Stimulated activated naive CD8-positive, alpha-beta T cell treated with anti-CD3 and anti-CD28 coated beads, Interleukin-15, Interleukin-2, amounts not matched to agents 100 ng/mL and 50 ng/mL, for 24 hours (primary cell): ENCODE data around the gene PLBD1.

Experiments
- H3K27ac Mint-ChIP-seq: one replicate; pipeline ENCODE4 v1.8.0; 2021; ENCODE audit warnings: mild to moderate bottlenecking, mixed read lengths
- H3K27me3 Mint-ChIP-seq: one replicate; pipeline ENCODE4 v1.8.0; 2021; ENCODE audit warnings: mixed read lengths
- H3K36me3 Mint-ChIP-seq: one replicate; pipeline ENCODE4 v1.8.0; 2021; ENCODE audit warnings: low read depth, mixed read lengths
- H3K4me1 Mint-ChIP-seq: one replicate; pipeline ENCODE4 v1.8.0; 2021; ENCODE audit warnings: low read depth, mixed read lengths
- H3K4me3 Mint-ChIP-seq: one replicate; pipeline ENCODE4 v1.8.0; 2021; ENCODE audit warnings: mild to moderate bottlenecking, mixed read lengths
- H3K9me3 Mint-ChIP-seq: one replicate; pipeline ENCODE4 v1.8.0; 2021; ENCODE audit warnings: mixed read lengths

The PLBD1 gene

GRCh38 chr12:14548609-14549008, 19.1 kb downstream of the PLBD1 start:
- Mint-ChIP-seq H3K36me3 (no peaks in the 10 kb centered on the region), H3K9me3 (no peaks in the 10 kb centered on the region), H3K27me3 (peaks cover 20% of the 10 kb centered on the region), H3K27ac (no peak overlapping the region), H3K4me3 (no peak overlapping the region), H3K4me1 (no peaks in the 10 kb centered on the region)

- Mint-ChIP-seq H3K27ac (no peak overlapping the region), H3K9me3 (no peaks in the 10 kb centered on the region), H3K4me1 (no peaks in the 10 kb centered on the region), H3K4me3 (no peak overlapping the region), H3K27me3 (peaks cover 16% of the 10 kb centered on the region), H3K36me3 (no peaks in the 10 kb centered on the region)
Observed at GRCh38 chr12:14547571-14547970, 20.1 kb downstream of the PLBD1 start.

GRCh38 chr12:14545144-14546124, 22.2 kb downstream of the PLBD1 start:
- no peaks in the 10 kb centered on the region for H3K4me1 Mint-ChIP-seq
- no peak overlapping the region for H3K4me3 Mint-ChIP-seq
- peaks cover 12% of the 10 kb centered on the region for H3K27me3 Mint-ChIP-seq
- H3K9me3 Mint-ChIP-seq = no peaks in the 10 kb centered on the region
- no peaks in the 10 kb centered on the region for H3K36me3 Mint-ChIP-seq
- no peak overlapping the region for H3K27ac Mint-ChIP-seq

DNA sequence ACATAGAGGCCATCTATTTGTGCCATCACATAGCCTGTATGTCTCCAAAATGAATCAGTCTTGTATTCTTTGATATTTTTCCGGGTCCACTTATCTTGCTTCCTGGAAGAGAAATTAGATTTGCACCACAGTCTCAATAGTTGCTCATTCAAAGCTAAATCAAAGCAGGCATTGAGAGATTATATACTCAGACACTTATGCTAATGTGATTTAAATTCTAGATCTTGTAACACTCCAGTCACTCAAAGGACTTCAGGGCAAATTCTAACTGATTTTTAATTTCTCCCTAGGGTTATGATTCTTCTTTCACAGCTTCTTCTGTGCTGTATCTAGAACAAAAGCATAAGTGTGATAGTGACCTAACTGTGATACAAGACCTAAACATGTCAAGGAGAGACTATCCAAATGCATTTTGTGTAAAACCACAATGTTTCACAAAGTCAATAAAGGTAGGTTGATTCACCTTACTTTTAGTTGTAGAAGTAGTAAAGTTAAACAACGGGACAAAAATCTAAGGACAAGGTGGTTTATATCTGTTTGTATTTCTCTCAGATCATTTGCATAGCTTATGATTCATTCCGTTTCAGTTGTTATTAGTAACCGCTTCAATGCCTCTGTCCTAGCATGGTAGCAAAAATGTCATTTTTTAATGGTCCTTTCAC, 26.8 kb downstream of the PLBD1 start:
- H3K9me3 Mint-ChIP-seq = no peaks in the 10 kb centered on the region
- H3K36me3 Mint-ChIP-seq = no peaks in the 10 kb centered on the region
- H3K4me1 Mint-ChIP-seq = no peaks in the 10 kb centered on the region
- no peak overlapping the region for H3K4me3 Mint-ChIP-seq
- H3K27me3 Mint-ChIP-seq = peaks cover 5% of the 10 kb centered on the region
- H3K27ac Mint-ChIP-seq = no peak overlapping the region

DNA sequence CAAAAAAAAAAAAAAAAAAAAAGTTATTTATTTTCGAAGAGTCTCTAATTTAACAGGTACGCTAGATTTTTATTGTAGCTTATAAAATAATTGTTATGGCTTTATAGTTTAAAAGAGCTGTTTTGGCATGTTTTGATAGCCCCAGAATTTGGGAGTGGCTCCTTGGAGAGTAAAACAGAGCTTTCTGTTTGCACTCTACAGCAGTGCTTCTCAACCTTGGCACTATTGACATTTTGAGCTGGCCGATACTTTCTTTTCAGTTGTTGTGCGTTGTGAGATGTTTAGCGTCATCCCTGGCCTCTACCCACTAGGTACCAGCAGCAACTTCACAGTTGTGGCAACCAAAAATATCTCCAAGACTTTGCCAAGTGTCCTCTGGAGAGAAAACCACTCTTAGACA, 30.6 kb downstream of the PLBD1 start:
- H3K9me3 Mint-ChIP-seq = peaks cover 4% of the 10 kb centered on the region
- no peaks in the 10 kb centered on the region for H3K36me3 Mint-ChIP-seq
- H3K4me3 Mint-ChIP-seq = no peak overlapping the region
- H3K27ac Mint-ChIP-seq = no peak overlapping the region
- H3K4me1 Mint-ChIP-seq = no peaks in the 10 kb centered on the region
- H3K27me3 Mint-ChIP-seq = peaks cover 5% of the 10 kb centered on the region

DNA sequence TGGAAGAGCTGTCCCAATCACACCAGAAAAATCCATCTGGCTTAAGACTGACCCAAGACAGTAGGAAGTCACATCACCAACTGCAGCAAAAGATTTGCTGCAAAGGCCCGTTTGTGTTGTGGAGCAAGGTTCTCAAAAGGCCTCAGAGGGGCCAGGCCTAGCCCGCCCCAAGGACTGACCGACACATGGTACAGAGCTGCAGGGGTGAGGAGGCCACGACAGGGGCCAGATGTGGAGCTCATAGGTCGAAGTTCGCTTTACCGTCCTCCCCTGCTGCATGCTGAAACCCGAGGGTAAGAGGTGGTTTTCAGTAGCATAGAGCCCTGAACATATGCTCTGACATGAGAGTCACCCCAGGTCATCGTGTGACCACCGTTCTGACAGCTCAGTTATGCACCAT, 35.5 kb downstream of the PLBD1 start:
- Mint-ChIP-seq H3K4me1 (no peaks in the 10 kb centered on the region), H3K27ac (no peak overlapping the region), H3K4me3 (no peak overlapping the region), H3K27me3 (peaks cover 1% of the 10 kb centered on the region), H3K36me3 (no peaks in the 10 kb centered on the region), H3K9me3 (peaks cover 4% of the 10 kb centered on the region)

DNA sequence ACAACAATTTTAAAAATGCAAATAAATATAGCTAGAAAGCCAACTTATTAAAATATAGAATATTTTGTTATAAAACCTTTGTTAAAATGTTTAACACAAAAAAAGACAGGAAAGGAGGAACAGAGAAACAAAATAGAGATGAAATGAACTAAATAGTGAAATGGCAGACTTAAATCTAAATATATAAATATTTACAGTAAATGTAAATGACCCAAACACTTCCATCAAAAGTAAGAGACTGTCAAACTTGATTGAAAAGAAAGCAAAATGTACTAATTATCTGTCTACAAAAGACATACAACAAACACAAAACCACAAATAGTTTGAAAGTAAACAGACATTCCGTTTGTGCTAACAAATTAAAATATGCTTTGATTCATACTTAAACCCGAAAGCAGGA, 41.7 kb downstream of the PLBD1 start:
- H3K36me3 Mint-ChIP-seq = peaks cover 7% of the 10 kb centered on the region
- peaks cover 14% of the 10 kb centered on the region for H3K27me3 Mint-ChIP-seq
- no peak overlapping the region for H3K4me3 Mint-ChIP-seq
- H3K9me3 Mint-ChIP-seq = peaks cover 35% of the 10 kb centered on the region
- no peaks in the 10 kb centered on the region for H3K4me1 Mint-ChIP-seq
- no peak overlapping the region for H3K27ac Mint-ChIP-seq

- peaks cover 14% of the 10 kb centered on the region for H3K27me3 Mint-ChIP-seq
- H3K4me1 Mint-ChIP-seq = no peaks in the 10 kb centered on the region
- no peak overlapping the region for H3K4me3 Mint-ChIP-seq
- H3K36me3 Mint-ChIP-seq = peaks cover 7% of the 10 kb centered on the region
- H3K27ac Mint-ChIP-seq = no peak overlapping the region
- H3K9me3 Mint-ChIP-seq = peaks cover 47% of the 10 kb centered on the region
Observed at GRCh38 chr12:14521822-14522221, 45.9 kb downstream of the PLBD1 start.

DNA sequence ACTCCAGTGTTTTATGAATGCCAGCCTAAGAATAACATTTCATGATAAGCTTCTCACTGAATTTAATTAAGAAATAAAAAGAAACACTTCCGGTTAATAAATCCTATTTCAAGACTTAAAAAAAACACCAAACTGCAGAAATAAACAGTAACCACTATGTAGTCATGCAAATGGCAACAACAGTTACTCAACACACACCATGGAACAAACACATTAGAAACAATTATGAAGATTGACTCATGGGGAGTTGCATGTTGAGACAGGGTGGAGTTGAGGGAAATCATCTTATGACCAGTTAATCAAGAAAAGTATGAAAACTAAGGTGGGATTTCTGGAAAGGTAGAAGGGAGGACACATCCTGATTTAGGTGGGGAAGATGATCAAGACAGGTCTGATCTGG, 52.7 kb downstream of the PLBD1 start:
- no peaks in the 10 kb centered on the region for H3K36me3 Mint-ChIP-seq
- no peak overlapping the region for H3K27ac Mint-ChIP-seq
- peaks cover 3% of the 10 kb centered on the region for H3K27me3 Mint-ChIP-seq
- H3K4me3 Mint-ChIP-seq = no peak overlapping the region
- H3K9me3 Mint-ChIP-seq = peaks cover 4% of the 10 kb centered on the region
- H3K4me1 Mint-ChIP-seq = no peaks in the 10 kb centered on the region

GRCh38 chr12:14514154-14514842, 53.4 kb downstream of the PLBD1 start:
- Mint-ChIP-seq H3K4me1 (no peaks in the 10 kb centered on the region), H3K9me3 (no peaks in the 10 kb centered on the region), H3K27ac (no peak overlapping the region), H3K27me3 (peaks cover 3% of the 10 kb centered on the region), H3K4me3 (no peak overlapping the region), H3K36me3 (no peaks in the 10 kb centered on the region)

- Mint-ChIP-seq H3K36me3 (peaks cover 6% of the 10 kb centered on the region), H3K4me1 (no peaks in the 10 kb centered on the region), H3K4me3 (no peak overlapping the region), H3K9me3 (no peaks in the 10 kb centered on the region), H3K27ac (no peak overlapping the region), H3K27me3 (peaks cover 3% of the 10 kb centered on the region)
Observed at GRCh38 chr12:14510574-14510973, 57.1 kb downstream of the PLBD1 start.

GRCh38 chr12:14505626-14506596, 61.8 kb downstream of the PLBD1 start:
- H3K9me3 Mint-ChIP-seq = no peaks in the 10 kb centered on the region
- no peak overlapping the region for H3K27ac Mint-ChIP-seq
- H3K4me1 Mint-ChIP-seq = peaks cover 3% of the 10 kb centered on the region
- no peak overlapping the region for H3K4me3 Mint-ChIP-seq
- H3K27me3 Mint-ChIP-seq = no peaks in the 10 kb centered on the region
- H3K36me3 Mint-ChIP-seq = peaks cover 38% of the 10 kb centered on the region

- Mint-ChIP-seq H3K36me3 (peaks cover 87% of the 10 kb centered on the region), H3K27me3 (no peaks in the 10 kb centered on the region), H3K27ac (no peak overlapping the region), H3K4me3 (no peak overlapping the region), H3K9me3 (no peaks in the 10 kb centered on the region), H3K4me1 (peaks cover 13% of the 10 kb centered on the region)
Observed at GRCh38 chr12:14495326-14495725, 72.4 kb downstream of the PLBD1 start.

DNA sequence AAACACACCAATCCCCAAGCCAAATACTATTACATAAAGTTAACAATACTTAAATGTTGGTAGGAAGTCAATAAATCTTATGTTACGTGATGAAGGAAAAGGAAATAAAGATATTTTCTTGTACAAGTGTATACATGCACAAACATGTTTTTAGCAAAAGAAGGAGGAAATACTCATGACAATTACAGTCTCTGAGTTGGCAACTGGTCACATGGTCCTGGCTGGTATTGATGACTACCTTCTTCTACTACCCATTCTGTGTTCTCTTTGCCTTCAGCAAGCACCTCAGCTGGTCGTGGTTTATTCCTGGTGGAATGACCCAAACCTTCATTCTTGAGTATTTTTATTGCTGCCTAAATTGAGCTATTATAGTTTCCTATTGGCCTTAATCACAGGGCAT, 84.8 kb downstream of the PLBD1 start:
- H3K36me3 Mint-ChIP-seq = peaks cover 86% of the 10 kb centered on the region
- H3K9me3 Mint-ChIP-seq = no peaks in the 10 kb centered on the region
- peak overlapping the region; percentile 5 for H3K27ac Mint-ChIP-seq
- peaks cover 13% of the 10 kb centered on the region for H3K4me1 Mint-ChIP-seq
- H3K4me3 Mint-ChIP-seq = no peak overlapping the region
- H3K27me3 Mint-ChIP-seq = no peaks in the 10 kb centered on the region
